ENCODE data around the gene PCK2. TPM values are rescaled to one million over a fixed set of nuclear protein-coding genes. Genes with fewer than 3 reads are reported as not detected.

PCK2 gene
- total RNA-seq, 4 donors from 2014 or later, result 10.5 to 13.5 (median 12.8) TPM

GRCh38 chr14:24064856-24065255, 29.3 kb upstream of the PCK2 start:
- intact Hi-C loops (cut with DNase I), result no loop called here
- TF ChIP-seq POLR2A (IDR thresholded peaks at IDR 0.05) (no peak), CTCF (IDR thresholded peaks at IDR 0.05) (no peak)
- Histone ChIP-seq H3K27ac (no peak overlapping the region), H3K4me3 (no peak overlapping the region), H3K36me3 (no peaks in the 10 kb centered on the region), H3K9me3 (no peaks in the 10 kb centered on the region), H3K27me3 (peaks cover 0 to 7% (median 0%) of the 10 kb centered on the region in 4 donors), H3K4me1 (no peaks in the 10 kb centered on the region)
- DNase-seq, result no peak
- 91 to 94% methylated on average over 8 of the region's 15 CpGs for WGBS, 2 donors

GRCh38 chr14:24065408-24065807, 28.7 kb upstream of the PCK2 start:
- Histone ChIP-seq H3K36me3 (no peaks in the 10 kb centered on the region), H3K27ac (no peak overlapping the region), H3K4me3 (no peak overlapping the region), H3K4me1 (no peaks in the 10 kb centered on the region), H3K27me3 (peaks cover 0 to 7% (median 0%) of the 10 kb centered on the region in 4 donors), H3K9me3 (no peaks in the 10 kb centered on the region)
- 44 to 63% methylated on average over 3 to 8 of the region's 8 CpGs for WGBS, 2 donors
- intact Hi-C loops (cut with DNase I), result no loop called here
- no peak for DNase-seq
- TF ChIP-seq POLR2A (IDR thresholded peaks at IDR 0.05) (no peak), CTCF (IDR thresholded peaks at IDR 0.05) (no peak)

GRCh38 chr14:24066496-24067132, 27.5 kb upstream of the PCK2 start:
- no peaks in the 10 kb centered on the region for H3K36me3 ChIP-seq
- peaks cover 0 to 13% (median 0%) of the 10 kb centered on the region in 4 donors for H3K27me3 ChIP-seq
- intact Hi-C loops (cut with DNase I), result no loop called here
- no peak for TF ChIP-seq CTCF (IDR thresholded peaks at IDR 0.05)
- TF ChIP-seq POLR2A (IDR thresholded peaks at IDR 0.05), result no peak
- H3K4me1 ChIP-seq, result peaks cover 0 to 5% (median 0%) of the 10 kb centered on the region in 3 donors
- H3K27ac ChIP-seq, result no peak overlapping the region
- H3K4me3 ChIP-seq, result no peak overlapping the region
- H3K9me3 ChIP-seq, result no peaks in the 10 kb centered on the region
- 72 to 82% methylated on average over 5 of the region's 8 CpGs for WGBS, 2 donors
- DNase-seq, result no peak

GRCh38 chr14:24067133-24068082, 26.7 kb upstream of the PCK2 start:
- H3K27me3 ChIP-seq, result peaks cover 0 to 21% (median 0%) of the 10 kb centered on the region in 4 donors

More at GRCh38 chr14:24067133-24068082, 26.7 kb upstream of the PCK2 start:
- Histone ChIP-seq H3K9me3 (no peaks in the 10 kb centered on the region), H3K4me1 (peaks cover 0 to 13% (median 7%) of the 10 kb centered on the region in 3 donors), H3K4me3 (no peak overlapping the region), H3K36me3 (no peaks in the 10 kb centered on the region), H3K27ac (no peak overlapping the region)
- DNase-seq, result no peak
- no peak for TF ChIP-seq CTCF (IDR thresholded peaks at IDR 0.05)
- no peak for TF ChIP-seq POLR2A (IDR thresholded peaks at IDR 0.05)
- intact Hi-C loops (cut with DNase I), result no loop called here
- WGBS, 2 donors, result 85 to 95% methylated on average over 7 to 11 of the region's 12 CpGs
